Astrocyte (in vitro differentiated cells and primary cell): Measurements from ENCODE around the gene PARVB. TPM values are rescaled to one million over a fixed set of nuclear protein-coding genes. Genes with fewer than 3 reads are reported as not detected.

Source experiments
- DNase-seq: peaks from one replicate; pipeline ENCODE4 v3.0.0-alpha.2; 2010; ENCODE audit warnings: low read depth
- FAIRE-seq: peaks from 2 replicates; lab custom pipeline; 2011; peaks lifted over from hg19 to GRCh38; lab: Jason Lieb, UNC
- H2AFZ ChIP-seq: 2 replicates; pipeline ENCODE4 v1.6.0; 2012; ENCODE audit warnings: low read depth, low read length, inconsistent platforms
- H3K27ac ChIP-seq: 2 replicates; pipeline ENCODE4 v1.5.1; 2011; ENCODE audit warnings: low read depth, low read length, inconsistent platforms
- H3K27me3 ChIP-seq: 2 replicates; pipeline ENCODE4 v1.6.0; 2011; ENCODE audit warnings: low read length, inconsistent platforms; ENCODE audit not compliant: insufficient read depth
- H3K36me3 ChIP-seq: 2 replicates; pipeline ENCODE4 v1.5.1; 2011; ENCODE audit warnings: low read length, inconsistent platforms; ENCODE audit not compliant: insufficient read depth
- H3K4me1 ChIP-seq: 2 replicates; pipeline ENCODE4 v1.5.1; 2011; ENCODE audit warnings: low read length, inconsistent platforms; ENCODE audit not compliant: insufficient read depth
- H3K4me2 ChIP-seq: 2 replicates; pipeline ENCODE4 v1.6.0; 2012; ENCODE audit warnings: low read length, inconsistent platforms
- H3K4me3 ChIP-seq: 2 replicates; pipeline ENCODE4 v1.5.1; 2011; ENCODE audit warnings: low read depth, mild to moderate bottlenecking, low read length, inconsistent platforms; ENCODE audit not compliant: insufficient read depth
- H3K79me2 ChIP-seq: 2 replicates; pipeline ENCODE4 v1.6.0; 2012; ENCODE audit warnings: mild to moderate bottlenecking, low read length, inconsistent platforms; ENCODE audit not compliant: insufficient read depth
- H3K9ac ChIP-seq: 2 replicates; pipeline ENCODE4 v1.6.0; 2012; ENCODE audit warnings: mild to moderate bottlenecking, low read length, inconsistent platforms
- H3K9me3 ChIP-seq: 2 replicates; pipeline ENCODE4 v1.5.1; 2012; ENCODE audit warnings: low read depth, mild to moderate bottlenecking, low read length, inconsistent platforms; ENCODE audit not compliant: insufficient read depth
- H4K20me1 ChIP-seq: 2 replicates; pipeline ENCODE4 v1.6.0; 2012; ENCODE audit warnings: low read length, inconsistent platforms; ENCODE audit not compliant: insufficient read depth
- H3K27ac Mint-ChIP-seq: one replicate; pipeline ENCODE4 v1.8.0; 2021; ENCODE audit warnings: mild to moderate bottlenecking, mixed read lengths; ENCODE audit not compliant: unreplicated experiment
- H3K27me3 Mint-ChIP-seq: one replicate; pipeline ENCODE4 v1.8.0; 2021; ENCODE audit warnings: low read depth, mixed read lengths; ENCODE audit not compliant: unreplicated experiment
- H3K36me3 Mint-ChIP-seq: one replicate; pipeline ENCODE4 v1.8.0; 2021; ENCODE audit warnings: low read depth, mixed read lengths; ENCODE audit not compliant: unreplicated experiment
- H3K4me1 Mint-ChIP-seq: one replicate; pipeline ENCODE4 v1.8.0; 2021; ENCODE audit warnings: low read depth, mixed read lengths; ENCODE audit not compliant: unreplicated experiment
- H3K4me3 Mint-ChIP-seq: one replicate; pipeline ENCODE4 v1.8.0; 2021; ENCODE audit warnings: mild to moderate bottlenecking, moderate library complexity, mixed read lengths; ENCODE audit not compliant: unreplicated experiment
- H3K9me3 Mint-ChIP-seq: one replicate; pipeline ENCODE4 v1.8.0; 2021; ENCODE audit warnings: mild to moderate bottlenecking, mixed read lengths; ENCODE audit not compliant: unreplicated experiment
- CTCF ChIP-seq: IDR thresholded peaks from 2 replicates; pipeline ENCODE4 v1.5.1; 2011; ENCODE audit warnings: low read depth, mild to moderate bottlenecking, inconsistent platforms, low read length, moderate library complexity; ENCODE audit not compliant: insufficient read depth
- EZH2 ChIP-seq: IDR thresholded peaks from 2 replicates; pipeline ENCODE4 v1.6.1; 2012; ENCODE audit warnings: mild to moderate bottlenecking, low read length, inconsistent platforms; ENCODE audit not compliant: insufficient read depth
- total RNA-seq: library from RNA; stranded (reverse); gene quantifications from 2 replicates; pipeline ENCODE4 v1.2.1, GENCODE V29; 2021

Gene PARVB
- total RNA-seq, 1 donor from 2014 or later, result 22.0 TPM

DNA sequence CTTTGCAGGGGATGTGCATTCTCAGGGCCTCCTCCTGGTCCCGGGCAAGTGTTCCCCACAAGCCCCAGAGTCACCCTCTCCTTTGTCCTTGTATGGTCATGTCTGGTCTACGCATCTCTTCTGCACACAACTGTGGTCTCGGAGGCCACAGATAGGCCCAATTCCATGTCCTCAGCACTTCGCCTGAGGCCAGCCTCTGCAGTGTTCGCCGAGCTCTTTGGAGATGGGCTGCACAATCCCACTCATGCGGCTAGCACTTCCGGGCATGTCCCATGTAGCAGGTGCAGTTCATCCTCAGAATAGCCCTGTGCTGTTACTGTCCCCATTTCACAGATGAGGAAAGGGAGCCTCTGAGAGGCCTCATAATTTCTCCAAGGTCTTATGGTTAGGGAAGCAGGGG lies 164.2 kb downstream of the PARVB start:
- Mint-ChIP-seq H3K4me1 (peaks cover 3% of the 10 kb centered on the region), H3K4me3 (no peak overlapping the region), H3K27ac (peak overlapping the region; percentile 18), H3K36me3 (peaks cover 3% of the 10 kb centered on the region), H3K27me3 (peaks cover 29% of the 10 kb centered on the region), H3K9me3 (no peaks in the 10 kb centered on the region)
- H3K4me2 ChIP-seq, result no peak overlapping the region
- peaks cover 2% of the 10 kb centered on the region for H3K9me3 ChIP-seq
- TF ChIP-seq EZH2 (no peak), CTCF (no peak)
- H2AFZ ChIP-seq, result no peak overlapping the region
- H4K20me1 ChIP-seq, result no peaks in the 10 kb centered on the region
- FAIRE-seq (no peak), DNase-seq (no peak)
- no peak overlapping the region for H3K4me3 ChIP-seq
- peaks cover 7% of the 10 kb centered on the region for H3K27me3 ChIP-seq
- H3K36me3 ChIP-seq, result no peaks in the 10 kb centered on the region
- H3K9ac ChIP-seq, result no peak overlapping the region
- H3K79me2 ChIP-seq, result no peaks in the 10 kb centered on the region
- no peak overlapping the region for H3K27ac ChIP-seq
- H3K4me1 ChIP-seq, result no peaks in the 10 kb centered on the region

DNA sequence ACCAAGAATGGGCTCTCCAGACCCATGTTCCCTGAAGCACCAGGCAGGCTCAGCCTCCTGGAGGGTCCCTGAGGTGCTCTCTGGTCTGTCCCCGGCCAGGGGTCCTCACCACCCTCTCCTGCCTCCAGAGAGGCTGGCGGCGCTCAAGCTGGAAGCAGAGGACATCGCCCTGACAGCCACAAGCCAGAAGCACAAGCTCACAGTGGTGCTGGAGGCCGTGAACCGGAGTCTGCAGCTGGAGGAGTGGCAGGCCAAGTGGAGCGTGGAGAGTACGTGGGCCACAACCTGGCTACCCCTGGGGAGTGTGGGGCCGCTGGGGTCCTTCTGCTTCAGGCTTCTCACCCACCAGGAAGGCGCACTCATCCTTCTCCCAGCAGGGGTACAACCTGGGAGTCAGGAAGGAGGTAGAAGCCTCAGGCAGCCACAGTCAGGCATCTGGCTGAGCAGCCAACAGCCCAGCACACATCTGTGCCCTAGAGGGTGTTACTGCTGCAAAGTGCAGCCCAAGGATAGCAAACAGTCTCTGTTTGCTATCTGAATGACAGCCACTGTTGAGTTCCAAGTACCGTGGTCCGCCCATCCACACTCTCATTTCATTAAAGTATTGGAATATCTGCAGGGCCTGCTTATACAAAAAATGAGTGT lies 165.0 kb downstream of the PARVB start:
- H3K79me2 ChIP-seq, result no peaks in the 10 kb centered on the region
- FAIRE-seq (no peak), DNase-seq (no peak)
- H3K9me3 ChIP-seq, result peaks cover 2% of the 10 kb centered on the region
- H2AFZ ChIP-seq, result no peak overlapping the region
- H3K27ac ChIP-seq, result no peak overlapping the region
- H3K36me3 ChIP-seq, result no peaks in the 10 kb centered on the region
- H3K27me3 Mint-ChIP-seq, result peaks cover 34% of the 10 kb centered on the region
- no peak overlapping the region for H3K4me3 Mint-ChIP-seq
- no peak overlapping the region for H3K4me3 ChIP-seq
- no peak overlapping the region for H3K27ac Mint-ChIP-seq
- H3K36me3 Mint-ChIP-seq, result peaks cover 3% of the 10 kb centered on the region
- no peaks in the 10 kb centered on the region for H3K9me3 Mint-ChIP-seq
- H4K20me1 ChIP-seq, result no peaks in the 10 kb centered on the region
- no peaks in the 10 kb centered on the region for H3K4me1 Mint-ChIP-seq
- H3K4me1 ChIP-seq, result no peaks in the 10 kb centered on the region
- TF ChIP-seq CTCF (no peak), EZH2 (no peak)
- no peak overlapping the region for H3K9ac ChIP-seq
- no peak overlapping the region for H3K4me2 ChIP-seq
- peaks cover 4% of the 10 kb centered on the region for H3K27me3 ChIP-seq

DNA sequence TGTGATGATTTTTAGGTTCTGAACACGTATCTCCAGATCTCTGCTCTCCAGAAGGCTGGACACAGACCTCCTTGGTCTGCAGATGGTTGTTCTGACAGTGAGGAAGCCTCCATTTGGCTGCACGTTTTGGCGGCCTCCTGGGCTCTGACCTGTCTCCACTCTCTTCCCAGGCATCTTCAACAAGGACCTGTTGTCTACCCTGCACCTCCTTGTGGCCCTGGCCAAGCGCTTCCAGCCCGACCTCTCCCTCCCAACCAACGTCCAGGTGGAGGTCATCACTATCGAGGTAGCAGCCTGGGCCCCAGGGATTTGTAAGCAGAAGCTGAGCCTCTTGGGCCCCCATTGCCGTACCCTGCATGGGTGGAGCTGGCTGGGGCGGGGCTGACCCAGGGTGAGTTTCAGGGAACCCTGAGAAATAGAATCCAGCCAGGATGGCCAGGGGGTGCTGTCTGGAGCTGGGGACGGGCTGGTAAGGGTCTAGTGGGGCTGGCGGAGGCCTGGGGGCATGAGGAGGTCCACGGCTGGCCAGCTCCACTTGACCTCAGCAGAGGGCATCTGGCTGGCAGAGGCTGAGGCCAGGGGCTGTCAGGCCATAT lies 166.4 kb downstream of the PARVB start:
- peaks cover 7% of the 10 kb centered on the region for H3K27me3 ChIP-seq
- H4K20me1 ChIP-seq, result no peaks in the 10 kb centered on the region
- no peak overlapping the region for H3K4me3 ChIP-seq
- no peak for FAIRE-seq
- H3K9me3 ChIP-seq, result peaks cover 2% of the 10 kb centered on the region
- no peak for DNase-seq
- no peaks in the 10 kb centered on the region for H3K36me3 ChIP-seq
- H3K4me1 ChIP-seq, result no peaks in the 10 kb centered on the region
- peaks cover 40% of the 10 kb centered on the region for H3K27me3 Mint-ChIP-seq
- H3K4me3 Mint-ChIP-seq, result no peak overlapping the region
- no peak overlapping the region for H3K27ac Mint-ChIP-seq
- no peaks in the 10 kb centered on the region for H3K79me2 ChIP-seq
- peaks cover 2% of the 10 kb centered on the region for H3K9me3 Mint-ChIP-seq
- H3K27ac ChIP-seq, result no peak overlapping the region
- peaks cover 3% of the 10 kb centered on the region for H3K36me3 Mint-ChIP-seq
- no peaks in the 10 kb centered on the region for H3K4me1 Mint-ChIP-seq
- H3K9ac ChIP-seq, result no peak overlapping the region
- TF ChIP-seq EZH2 (no peak), CTCF (no peak)
- no peak overlapping the region for H3K4me2 ChIP-seq
- H2AFZ ChIP-seq, result no peak overlapping the region
